Sigmoid colon (tissue), 4 donors: ENCODE data around the gene HRAS.

Source experiments
- POLR2A ChIP-seq, 2 donors: fragments of 450-650 bp; IDR thresholded peaks; one replicate each; pipeline ENCODE4 v1.6.1; 2016; ENCODE audit warnings: antibody characterized with exemption in 2 of 2, mild to moderate bottlenecking in 2 of 2, moderate library complexity in 2 of 2
- POLR2AphosphoS5 ChIP-seq, 4 donors: sonication (generic); formaldehyde crosslinking; IDR thresholded peaks; one replicate each; pipeline ENCODE4 v1.6.1; 2017; ENCODE audit warnings: antibody characterized with exemption in 4 of 4
- TF ChIP-seq, protein P1 (sequence below), 4 experiments: fragments of 450-650 bp in 3 of 4; fragments of 200-600 bp in 1 of 4; IDR thresholded peaks; one replicate each; pipeline ENCODE4 v1.5.1; 2016 to 2019; ENCODE audit warnings: antibody characterized with exemption in 4 of 4, mild to moderate bottlenecking in 3 of 4, moderate library complexity in 2 of 4

- TF ChIP-seq POLR2AphosphoS5 (IDR thresholded peaks at IDR 0.05): no peak
- TF ChIP-seq, protein P1, sequence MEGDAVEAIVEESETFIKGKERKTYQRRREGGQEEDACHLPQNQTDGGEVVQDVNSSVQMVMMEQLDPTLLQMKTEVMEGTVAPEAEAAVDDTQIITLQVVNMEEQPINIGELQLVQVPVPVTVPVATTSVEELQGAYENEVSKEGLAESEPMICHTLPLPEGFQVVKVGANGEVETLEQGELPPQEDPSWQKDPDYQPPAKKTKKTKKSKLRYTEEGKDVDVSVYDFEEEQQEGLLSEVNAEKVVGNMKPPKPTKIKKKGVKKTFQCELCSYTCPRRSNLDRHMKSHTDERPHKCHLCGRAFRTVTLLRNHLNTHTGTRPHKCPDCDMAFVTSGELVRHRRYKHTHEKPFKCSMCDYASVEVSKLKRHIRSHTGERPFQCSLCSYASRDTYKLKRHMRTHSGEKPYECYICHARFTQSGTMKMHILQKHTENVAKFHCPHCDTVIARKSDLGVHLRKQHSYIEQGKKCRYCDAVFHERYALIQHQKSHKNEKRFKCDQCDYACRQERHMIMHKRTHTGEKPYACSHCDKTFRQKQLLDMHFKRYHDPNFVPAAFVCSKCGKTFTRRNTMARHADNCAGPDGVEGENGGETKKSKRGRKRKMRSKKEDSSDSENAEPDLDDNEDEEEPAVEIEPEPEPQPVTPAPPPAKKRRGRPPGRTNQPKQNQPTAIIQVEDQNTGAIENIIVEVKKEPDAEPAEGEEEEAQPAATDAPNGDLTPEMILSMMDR (IDR thresholded peaks at IDR 0.05): no peak
- no peak for TF ChIP-seq POLR2A (IDR thresholded peaks at IDR 0.05)
These were observed 50.8 kb downstream of the HRAS start for GRCh38 chr11:484616-485015.
